ENCODE measurements around the gene IL31RA. TPM values are rescaled to one million over a fixed set of nuclear protein-coding genes. Genes with fewer than 3 reads are reported as not detected.

Gene IL31RA
- total RNA-seq, 1 experiment from 2014 or later = not detected

DNA sequence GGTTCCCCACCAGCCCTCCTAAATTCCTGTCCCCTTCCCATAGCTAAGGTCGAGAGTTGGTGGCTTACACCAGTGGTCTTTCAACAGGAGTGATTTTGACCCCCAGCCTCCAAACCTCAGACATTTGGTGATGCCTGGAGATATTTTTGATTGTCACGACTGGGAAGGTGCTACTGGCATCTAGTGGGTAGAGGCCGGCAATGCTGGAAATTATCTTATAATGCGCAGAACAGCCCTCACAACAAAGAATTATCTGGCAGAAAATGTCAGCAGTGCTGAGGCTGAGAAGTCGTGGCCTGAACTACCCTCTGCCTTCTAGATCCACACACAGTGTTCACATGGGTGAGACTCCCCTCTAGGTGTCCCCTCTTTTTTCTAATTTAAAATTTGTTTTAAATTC is 69.6 kb downstream of the IL31RA start:
- H3K4me3 ChIP-seq (ENCODE audit: insufficient read depth, low read depth, low read length) = no peak overlapping the region
- no peaks in the 10 kb centered on the region for H3K27me3 ChIP-seq (ENCODE audit: control insufficient read depth, insufficient read depth, low read length)
- DNase-seq = peak; percentile 9
- no peaks in the 10 kb centered on the region for H3K36me3 ChIP-seq (replicated peaks; ENCODE audit: control insufficient read depth, insufficient read depth, low read length)

DNA sequence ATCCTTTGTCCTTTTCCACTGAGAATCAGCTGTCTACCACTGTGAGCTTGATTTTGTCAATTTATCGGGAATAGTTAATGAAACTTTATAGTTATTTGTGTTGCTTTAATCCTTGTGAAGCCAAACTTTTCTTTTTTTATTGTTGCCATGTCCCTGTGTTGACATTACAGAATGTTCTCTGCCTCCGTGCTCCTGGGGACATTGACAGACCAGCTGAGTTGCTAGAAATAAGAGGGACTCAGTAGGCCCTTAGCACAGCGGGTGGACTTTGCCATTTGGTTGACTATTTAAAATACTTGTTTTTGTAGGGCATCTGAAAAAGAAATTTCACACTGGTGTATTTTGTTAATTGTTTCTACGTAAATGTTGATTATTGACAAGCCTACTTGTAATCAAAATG is 70.5 kb downstream of the IL31RA start:
- no peaks in the 10 kb centered on the region for H3K27me3 ChIP-seq (ENCODE audit: control insufficient read depth, insufficient read depth, low read length)
- H3K4me3 ChIP-seq (ENCODE audit: insufficient read depth, low read depth, low read length) = no peak overlapping the region
- no peak for DNase-seq
- no peaks in the 10 kb centered on the region for H3K36me3 ChIP-seq (replicated peaks; ENCODE audit: control insufficient read depth, insufficient read depth, low read length)

DNA sequence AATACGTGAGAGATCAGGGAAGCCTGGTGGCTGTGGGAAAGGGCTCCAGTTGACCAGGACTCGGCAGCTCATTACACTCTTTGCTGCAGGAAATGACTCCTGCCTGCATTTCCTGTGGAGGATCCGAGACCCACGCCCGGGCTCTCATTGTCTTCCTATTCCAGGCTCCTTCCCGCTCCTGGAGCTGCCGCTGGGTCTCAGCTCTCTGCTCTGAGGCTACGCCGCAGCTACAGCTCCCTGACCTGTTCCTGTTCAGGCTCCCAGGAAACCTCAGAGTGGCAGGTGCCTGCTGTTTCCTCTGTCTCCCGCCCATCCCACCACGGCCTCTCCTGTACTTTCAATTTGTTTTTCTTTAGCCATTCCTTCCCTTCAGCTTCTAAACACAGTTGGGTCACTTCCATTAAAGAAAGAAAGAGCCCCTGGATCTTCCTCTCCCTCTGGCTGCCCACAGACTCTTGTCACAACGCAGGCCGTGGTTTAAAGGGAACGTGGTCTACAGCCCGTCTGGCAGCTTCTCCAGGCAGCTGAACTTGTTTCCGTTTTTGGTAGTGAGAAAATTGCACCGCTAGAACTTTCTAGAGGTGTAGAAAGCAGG is 72.1 kb downstream of the IL31RA start:
- Histone ChIP-seq H3K36me3 (replicated peaks; ENCODE audit: control insufficient read depth, insufficient read depth, low read length) (no peaks in the 10 kb centered on the region), H3K27me3 (ENCODE audit: control insufficient read depth, insufficient read depth, low read length) (no peaks in the 10 kb centered on the region), H3K4me3 (ENCODE audit: insufficient read depth, low read depth, low read length) (no peak overlapping the region)
- DNase-seq = peak; percentile 47

DNA sequence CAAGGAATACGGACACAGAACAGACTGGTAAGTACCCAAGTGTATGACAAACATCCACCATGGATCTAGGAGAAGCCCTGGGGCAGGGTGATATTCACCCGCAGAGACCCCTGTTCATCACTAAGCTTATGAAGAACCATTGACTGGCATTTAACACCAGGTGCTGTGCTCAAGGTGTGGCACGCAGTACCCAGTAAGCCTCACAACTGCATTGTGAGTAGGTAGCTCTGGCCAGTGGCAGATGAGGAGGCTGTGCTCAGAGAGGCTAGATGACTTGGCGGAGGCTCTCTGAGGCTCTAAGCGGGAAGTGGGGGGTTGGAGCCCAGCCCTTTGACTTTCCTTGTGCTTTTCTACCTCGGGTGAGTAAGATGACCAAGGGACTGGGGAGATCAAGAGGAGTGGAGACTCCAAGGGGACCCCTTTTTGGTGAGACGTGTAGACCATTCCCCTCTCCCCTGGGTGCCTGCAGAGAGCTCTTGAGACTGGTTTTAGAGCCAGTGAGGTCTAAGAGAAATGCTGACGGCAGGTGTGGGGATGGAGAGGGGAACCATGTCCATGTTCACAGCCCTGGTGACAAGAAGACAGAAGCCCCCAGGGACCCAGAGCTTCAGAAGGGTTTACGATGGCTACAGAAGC is 72.8 kb downstream of the IL31RA start:
- Histone ChIP-seq H3K27me3 (ENCODE audit: control insufficient read depth, insufficient read depth, low read length) (no peaks in the 10 kb centered on the region), H3K36me3 (replicated peaks; ENCODE audit: control insufficient read depth, insufficient read depth, low read length) (no peaks in the 10 kb centered on the region), H3K4me3 (ENCODE audit: insufficient read depth, low read depth, low read length) (no peak overlapping the region)
- peak; percentile 14 for DNase-seq

DNA sequence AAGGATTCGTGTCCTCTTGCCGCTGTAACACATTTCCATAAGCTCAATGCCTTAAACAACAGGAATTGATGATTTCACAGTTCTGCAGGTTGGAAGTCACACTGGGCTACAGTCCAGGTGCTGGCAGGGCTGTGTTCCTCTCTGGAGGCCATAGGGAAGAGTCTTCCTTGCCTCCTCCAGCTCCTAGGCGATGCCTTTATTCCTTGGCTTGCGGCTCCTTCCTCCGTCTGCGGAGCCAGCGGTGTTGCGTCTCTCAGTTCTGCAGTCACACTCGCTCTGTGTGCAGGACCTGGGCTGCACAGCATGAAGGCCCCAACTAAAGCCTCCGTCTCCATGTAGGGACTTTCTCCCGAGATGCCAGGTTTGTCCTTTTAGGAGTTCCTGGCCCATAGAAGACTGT is 73.6 kb downstream of the IL31RA start:
- DNase-seq = no peak
- H3K27me3 ChIP-seq (ENCODE audit: control insufficient read depth, insufficient read depth, low read length) = no peaks in the 10 kb centered on the region
- H3K36me3 ChIP-seq (replicated peaks; ENCODE audit: control insufficient read depth, insufficient read depth, low read length) = no peaks in the 10 kb centered on the region
- no peak overlapping the region for H3K4me3 ChIP-seq (ENCODE audit: insufficient read depth, low read depth, low read length)

DNA sequence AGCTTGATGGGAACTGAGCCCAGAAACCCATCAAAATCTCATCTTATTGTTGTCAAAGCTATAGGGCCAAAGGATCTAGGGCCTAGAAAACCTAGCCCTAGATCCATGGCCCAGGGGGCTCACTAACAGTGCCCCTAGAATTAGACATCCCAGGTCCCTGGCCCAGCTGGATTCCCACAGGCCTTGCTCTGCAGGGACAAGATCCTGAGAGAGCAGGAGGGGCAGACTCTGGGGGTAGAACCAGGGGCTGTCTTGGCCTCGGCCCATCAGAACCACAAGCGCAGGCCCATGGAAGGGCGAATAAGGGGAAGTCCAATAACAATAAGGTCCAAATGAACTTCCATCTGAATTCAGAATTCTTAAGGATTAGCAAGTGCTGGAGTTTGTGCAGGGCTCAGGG is 74.0 kb downstream of the IL31RA start:
- Histone ChIP-seq H3K27me3 (ENCODE audit: control insufficient read depth, insufficient read depth, low read length) (no peaks in the 10 kb centered on the region), H3K36me3 (replicated peaks; ENCODE audit: control insufficient read depth, insufficient read depth, low read length) (no peaks in the 10 kb centered on the region), H3K4me3 (ENCODE audit: insufficient read depth, low read depth, low read length) (no peak overlapping the region)
- DNase-seq = peak; percentile 10

DNA sequence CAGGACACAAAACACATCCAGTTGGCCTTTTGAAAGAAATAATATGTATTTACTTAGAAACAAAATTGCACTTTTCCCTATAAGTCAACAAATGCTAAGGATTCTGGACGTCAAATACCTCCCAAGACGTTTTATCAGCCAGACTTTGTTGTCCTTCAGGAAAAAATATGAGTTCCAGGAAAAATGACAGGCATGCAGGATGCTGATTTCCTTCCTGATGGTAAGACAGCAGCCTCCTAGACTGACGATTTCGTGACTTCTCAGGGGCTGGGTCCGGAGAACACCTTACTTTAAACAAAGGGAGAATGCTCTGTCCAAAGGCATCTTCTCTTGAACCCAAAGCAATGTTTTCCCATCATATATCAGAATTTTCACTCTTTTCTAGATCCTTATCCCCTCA is 74.6 kb downstream of the IL31RA start:
- Histone ChIP-seq H3K36me3 (replicated peaks; ENCODE audit: control insufficient read depth, insufficient read depth, low read length) (no peaks in the 10 kb centered on the region), H3K4me3 (ENCODE audit: insufficient read depth, low read depth, low read length) (no peak overlapping the region), H3K27me3 (ENCODE audit: control insufficient read depth, insufficient read depth, low read length) (no peaks in the 10 kb centered on the region)
- DNase-seq = peak; percentile 6

DNA sequence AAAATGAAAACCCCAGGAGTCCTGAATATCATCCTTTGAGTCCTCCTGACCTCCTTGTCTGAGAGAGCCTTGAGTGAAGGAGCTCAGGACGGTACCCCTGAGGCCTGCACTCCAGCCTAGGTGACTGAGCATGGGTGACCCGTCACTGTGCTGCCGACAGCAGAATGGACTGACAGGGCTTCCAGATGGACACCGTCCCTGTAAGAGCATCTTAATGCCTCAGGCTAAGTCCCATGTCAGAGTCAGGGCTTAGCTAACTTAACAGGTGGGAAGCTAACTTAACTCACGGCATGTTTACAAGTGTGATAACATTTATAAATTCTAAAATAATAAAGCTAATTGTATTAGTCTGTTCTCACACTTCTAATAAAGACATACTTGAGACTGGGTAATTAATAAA is 75.3 kb downstream of the IL31RA start:
- Histone ChIP-seq H3K36me3 (replicated peaks; ENCODE audit: control insufficient read depth, insufficient read depth, low read length) (no peaks in the 10 kb centered on the region), H3K27me3 (ENCODE audit: control insufficient read depth, insufficient read depth, low read length) (no peaks in the 10 kb centered on the region), H3K4me3 (ENCODE audit: insufficient read depth, low read depth, low read length) (no peak overlapping the region)
- DNase-seq = peak; percentile 6

DNA sequence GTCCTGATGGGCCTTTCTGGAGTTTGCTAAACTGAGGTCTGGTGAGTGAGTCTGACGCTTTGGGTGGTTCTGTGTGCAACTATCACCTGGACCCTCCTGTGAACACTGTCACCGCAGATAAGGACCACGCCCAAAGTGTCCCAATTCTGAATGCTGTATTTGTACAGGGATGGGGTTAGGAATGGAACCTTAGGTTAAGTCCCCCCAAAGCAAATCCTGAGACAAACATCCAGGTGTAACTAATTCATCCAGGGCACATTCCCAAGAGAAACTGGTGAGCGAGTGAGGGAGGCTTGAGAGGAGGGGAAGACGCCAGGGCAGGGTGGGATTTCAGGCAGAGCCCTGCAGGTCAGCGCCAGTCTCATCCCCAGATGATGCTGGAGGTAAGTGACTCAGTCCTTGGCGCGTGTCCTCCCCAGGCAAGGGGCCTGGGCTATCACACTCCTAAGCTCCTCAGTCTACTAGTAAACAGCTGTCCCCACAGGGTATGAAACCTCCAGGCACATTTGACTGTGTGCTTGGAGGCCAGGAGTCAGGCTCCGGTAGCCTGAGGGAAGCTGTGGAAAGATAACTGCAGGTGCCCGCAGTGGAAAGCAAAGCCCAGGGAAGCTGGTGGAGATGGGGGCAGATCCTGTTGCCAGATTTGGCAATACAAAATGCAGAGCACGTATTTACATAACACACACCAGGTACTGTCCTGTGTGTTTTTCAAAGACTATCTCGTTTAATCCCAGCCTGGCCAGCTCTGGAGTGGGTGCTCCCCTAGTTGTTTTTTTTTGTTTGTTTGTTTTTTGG is 76.9 kb downstream of the IL31RA start:
- H3K36me3 ChIP-seq (replicated peaks; ENCODE audit: control insufficient read depth, insufficient read depth, low read length) = no peaks in the 10 kb centered on the region
- H3K4me3 ChIP-seq (ENCODE audit: insufficient read depth, low read depth, low read length) = no peak overlapping the region
- DNase-seq = peak; percentile 22
- no peaks in the 10 kb centered on the region for H3K27me3 ChIP-seq (ENCODE audit: control insufficient read depth, insufficient read depth, low read length)

DNA sequence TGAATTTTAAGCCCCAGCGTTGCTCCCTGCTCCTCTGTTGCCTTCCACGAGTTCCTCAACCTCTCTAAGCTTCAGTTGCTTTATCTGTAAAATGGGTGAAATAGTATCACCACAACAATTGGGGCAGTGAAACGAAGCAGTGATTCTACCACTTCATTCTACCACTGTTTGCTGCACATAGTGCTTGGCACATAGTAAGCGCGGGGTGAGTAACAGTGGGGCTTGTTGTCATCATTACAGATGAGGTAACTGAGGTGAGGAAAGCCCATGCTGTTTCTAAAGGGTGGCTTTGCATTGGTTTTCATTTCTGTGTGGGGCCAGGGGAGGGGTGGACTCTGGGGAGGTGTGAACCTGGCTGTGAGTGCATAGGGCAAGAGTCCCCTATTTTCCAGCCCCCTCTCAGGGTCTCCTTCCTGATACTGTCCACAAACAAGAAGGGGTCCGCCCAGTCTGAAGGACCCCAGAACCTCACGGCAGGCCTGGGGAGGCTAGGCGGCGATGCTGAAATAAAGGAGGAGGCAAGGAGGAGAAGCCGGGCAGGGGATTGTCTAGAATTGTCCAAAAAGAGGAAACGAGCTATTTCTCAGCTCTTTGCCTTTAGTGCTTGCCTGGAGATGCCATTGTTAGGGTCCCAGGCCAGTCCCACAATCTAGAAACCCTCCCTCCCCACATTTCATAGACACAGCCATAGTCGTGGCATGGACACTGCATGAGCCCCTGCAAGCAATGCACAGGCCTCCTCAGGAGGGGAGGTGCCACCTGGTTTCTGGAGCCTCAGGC is 78.1 kb downstream of the IL31RA start:
- peak; percentile 10 for DNase-seq

DNA sequence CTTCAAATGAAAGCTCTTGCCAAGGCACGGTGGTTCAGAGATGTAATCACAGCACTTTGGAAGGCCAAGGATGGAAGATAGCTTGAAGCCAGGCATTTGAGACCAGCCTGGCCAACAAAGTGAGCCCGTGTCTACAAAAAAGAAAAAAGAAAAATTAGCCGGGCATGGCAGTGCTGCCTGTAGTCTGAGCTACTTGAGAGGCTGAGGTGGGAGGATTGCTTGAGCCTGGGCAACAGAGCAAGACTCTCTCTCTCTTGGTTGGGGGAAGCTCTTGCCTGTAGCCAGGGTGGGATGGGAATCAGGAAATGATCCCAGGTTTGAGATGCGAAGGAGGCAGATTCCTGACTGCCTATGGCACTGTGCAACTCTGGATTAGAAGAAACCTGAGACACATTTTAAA is 81.5 kb downstream of the IL31RA start:
- Histone ChIP-seq H3K27me3 (ENCODE audit: control insufficient read depth, insufficient read depth, low read length) (no peaks in the 10 kb centered on the region), H3K36me3 (replicated peaks; ENCODE audit: control insufficient read depth, insufficient read depth, low read length) (no peaks in the 10 kb centered on the region), H3K4me3 (ENCODE audit: insufficient read depth, low read depth, low read length) (no peak overlapping the region)
- peak; percentile 5 for DNase-seq

More for the DNA sequence above, 78.1 kb downstream of the IL31RA start:
- Histone ChIP-seq H3K4me3 (ENCODE audit: insufficient read depth, low read depth, low read length) (no peak overlapping the region), H3K27me3 (ENCODE audit: control insufficient read depth, insufficient read depth, low read length) (no peaks in the 10 kb centered on the region), H3K36me3 (replicated peaks; ENCODE audit: control insufficient read depth, insufficient read depth, low read length) (no peaks in the 10 kb centered on the region)

DNA sequence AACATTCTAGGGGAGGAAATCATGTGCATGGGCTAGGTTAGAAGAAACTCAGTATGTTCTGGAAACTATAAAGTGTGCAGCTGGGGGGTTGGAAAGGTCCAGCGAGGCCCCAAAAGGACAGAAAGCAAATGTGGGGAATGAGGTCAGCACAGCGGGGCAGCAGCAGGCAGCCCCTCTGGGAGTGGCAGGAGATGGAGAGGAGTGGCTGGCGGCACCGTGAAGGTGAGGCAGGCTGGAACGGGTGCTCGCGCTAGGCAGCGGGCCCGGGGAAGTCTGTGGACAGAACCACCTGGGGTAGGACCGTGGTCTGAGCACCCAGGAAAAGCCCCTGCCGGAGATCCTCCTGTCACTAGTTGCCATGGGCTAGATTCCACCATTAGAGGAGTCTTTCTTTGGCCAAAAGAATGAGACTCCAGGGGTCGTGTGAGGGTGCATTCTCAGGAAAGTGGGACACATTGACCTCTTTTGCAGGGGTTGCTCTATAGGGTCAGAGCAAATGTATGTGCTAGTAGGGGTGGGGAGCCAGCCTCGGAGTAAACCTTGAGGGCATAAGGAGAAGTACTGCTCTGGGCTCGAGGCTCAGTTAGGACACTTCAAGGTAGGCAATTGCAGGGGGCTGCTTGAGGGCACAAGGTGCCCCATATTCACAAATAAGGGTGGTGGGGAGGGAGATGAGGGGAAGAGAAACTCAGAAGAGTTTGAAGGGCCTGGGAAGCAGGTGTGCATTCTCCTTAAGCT is 82.4 kb downstream of the IL31RA start:
- Histone ChIP-seq H3K4me3 (ENCODE audit: insufficient read depth, low read depth, low read length) (no peak overlapping the region), H3K27me3 (ENCODE audit: control insufficient read depth, insufficient read depth, low read length) (no peaks in the 10 kb centered on the region), H3K36me3 (replicated peaks; ENCODE audit: control insufficient read depth, insufficient read depth, low read length) (no peaks in the 10 kb centered on the region)
- peak; percentile 29 for DNase-seq

DNA sequence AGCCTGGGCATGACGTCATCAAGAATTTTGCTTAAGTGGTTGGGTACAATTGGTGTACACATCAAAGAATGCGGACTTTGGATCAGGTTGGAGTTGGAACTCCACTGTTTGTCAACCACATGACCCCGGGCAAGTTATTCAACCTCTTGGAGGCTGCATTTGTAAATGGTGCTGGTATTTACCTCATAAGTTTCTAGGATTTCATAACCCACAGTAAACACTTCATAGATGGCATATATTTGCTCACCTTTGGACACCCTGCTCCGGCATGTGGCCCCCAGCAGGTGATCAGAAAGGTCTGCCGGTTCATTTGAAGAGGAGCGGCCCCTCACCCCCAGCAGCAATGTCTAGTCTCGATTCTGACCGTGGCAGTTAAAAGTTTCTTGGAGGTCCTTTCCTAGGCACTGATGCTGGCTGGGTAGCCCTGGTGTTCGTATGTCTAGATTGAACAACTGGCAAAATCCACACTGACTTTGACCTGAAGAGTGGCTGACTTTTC is 83.0 kb downstream of the IL31RA start:
- DNase-seq = peak; percentile 10
- no peaks in the 10 kb centered on the region for H3K27me3 ChIP-seq (ENCODE audit: control insufficient read depth, insufficient read depth, low read length)
- no peaks in the 10 kb centered on the region for H3K36me3 ChIP-seq (replicated peaks; ENCODE audit: control insufficient read depth, insufficient read depth, low read length)
- H3K4me3 ChIP-seq (ENCODE audit: insufficient read depth, low read depth, low read length) = no peak overlapping the region

DNA sequence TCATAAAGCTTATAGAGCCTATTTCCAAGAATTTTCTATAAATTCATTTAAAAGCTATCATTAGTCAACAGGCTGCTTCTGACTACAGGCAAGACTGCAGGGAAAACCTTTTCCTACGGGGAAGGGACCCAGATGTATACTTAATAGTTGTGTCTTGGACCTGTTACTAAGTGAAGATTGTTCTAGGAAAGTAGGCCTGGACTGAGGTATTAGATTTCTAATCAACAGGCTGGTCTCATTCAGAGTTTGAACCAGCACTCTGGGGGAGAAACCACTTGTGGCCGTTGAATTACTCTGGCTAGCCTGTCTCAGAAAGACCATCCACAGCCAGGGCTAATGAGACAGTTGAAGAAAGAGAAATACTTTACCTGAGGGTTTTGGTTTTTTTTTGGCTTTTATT is 83.6 kb downstream of the IL31RA start:
- no peaks in the 10 kb centered on the region for H3K27me3 ChIP-seq (ENCODE audit: control insufficient read depth, insufficient read depth, low read length)
- H3K36me3 ChIP-seq (replicated peaks; ENCODE audit: control insufficient read depth, insufficient read depth, low read length) = no peaks in the 10 kb centered on the region
- DNase-seq = peak; percentile 7
- H3K4me3 ChIP-seq (ENCODE audit: insufficient read depth, low read depth, low read length) = no peak overlapping the region
